ENCODE results near the gene PLEKHG3.
A peak's percentile ranks its signal among the peaks of the same experiment; 100 is the strongest.

The PLEKHG3 gene

GRCh38 chr14:64755781-64756221 is 51.6 kb downstream of the PLEKHG3 start:
- Histone ChIP-seq H3K9me3 (ENCODE audit: low read length) (no peaks in the 10 kb centered on the region), H3K27ac (ENCODE audit: low read depth, low read length) (no peak overlapping the region), H3K27me3 (ENCODE audit: control insufficient read depth in 1 of 2, insufficient read depth in 2 of 2, low read length in 2 of 2) (no peaks in the 10 kb centered on the region), H3K9ac (ENCODE audit: low read length) (no peak overlapping the region), H3K36me3 (ENCODE audit: insufficient read depth, low read length) (no peaks in the 10 kb centered on the region), H3K4me3 (ENCODE audit: low read depth in 1 of 2, low read length in 2 of 2) (no peak overlapping the region), H3K4me1 (ENCODE audit: insufficient read depth, low read length) (peaks cover 41% of the 10 kb centered on the region)

GRCh38 chr14:64756712-64757111 is 52.5 kb downstream of the PLEKHG3 start:
- Histone ChIP-seq H3K36me3 (ENCODE audit: insufficient read depth, low read length) (no peaks in the 10 kb centered on the region), H3K4me1 (ENCODE audit: insufficient read depth, low read length) (peaks cover 50% of the 10 kb centered on the region), H3K27me3 (ENCODE audit: control insufficient read depth in 1 of 2, insufficient read depth in 2 of 2, low read length in 2 of 2) (no peaks in the 10 kb centered on the region)

DNA sequence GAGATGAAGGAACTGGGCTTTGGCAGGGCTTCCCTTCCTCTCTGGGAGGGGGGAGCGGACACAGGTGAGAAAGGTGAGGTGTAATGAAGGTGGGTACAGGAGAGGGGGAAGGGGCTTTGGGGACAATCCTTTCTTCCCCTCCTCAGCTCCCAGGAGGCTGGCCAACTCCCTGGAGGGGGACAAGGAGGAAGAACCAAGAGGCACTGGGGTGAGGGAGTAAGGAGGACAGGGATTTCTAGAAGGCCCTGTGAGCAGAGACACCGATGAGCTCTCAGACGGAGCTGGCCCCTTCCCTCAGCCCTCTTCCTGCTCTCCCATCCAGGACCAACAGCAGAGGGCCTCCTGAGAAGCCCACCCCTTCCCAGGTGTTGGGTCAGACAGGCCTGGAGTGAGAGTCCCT is 53.4 kb downstream of the PLEKHG3 start:
- Histone ChIP-seq H3K9ac (ENCODE audit: low read length) (no peak overlapping the region), H3K36me3 (ENCODE audit: insufficient read depth, low read length) (no peaks in the 10 kb centered on the region), H3K4me1 (ENCODE audit: insufficient read depth, low read length) (peaks cover 59% of the 10 kb centered on the region), H3K27ac (ENCODE audit: low read depth, low read length) (peak overlapping the region; percentile 57), H3K9me3 (ENCODE audit: low read length) (no peaks in the 10 kb centered on the region), H3K27me3 (ENCODE audit: control insufficient read depth in 1 of 2, insufficient read depth in 2 of 2, low read length in 2 of 2) (no peaks in the 10 kb centered on the region), H3K4me3 (ENCODE audit: low read depth in 1 of 2, low read length in 2 of 2) (no peak overlapping the region)

More at GRCh38 chr14:64756712-64757111, 52.5 kb downstream of the PLEKHG3 start:
- no peak overlapping the region for H3K4me3 ChIP-seq (ENCODE audit: low read depth in 1 of 2, low read length in 2 of 2)
- no peak overlapping the region for H3K9ac ChIP-seq (ENCODE audit: low read length)
- H3K9me3 ChIP-seq (ENCODE audit: low read length) = no peaks in the 10 kb centered on the region
- H3K27ac ChIP-seq (ENCODE audit: low read depth, low read length) = no peak overlapping the region

DNA sequence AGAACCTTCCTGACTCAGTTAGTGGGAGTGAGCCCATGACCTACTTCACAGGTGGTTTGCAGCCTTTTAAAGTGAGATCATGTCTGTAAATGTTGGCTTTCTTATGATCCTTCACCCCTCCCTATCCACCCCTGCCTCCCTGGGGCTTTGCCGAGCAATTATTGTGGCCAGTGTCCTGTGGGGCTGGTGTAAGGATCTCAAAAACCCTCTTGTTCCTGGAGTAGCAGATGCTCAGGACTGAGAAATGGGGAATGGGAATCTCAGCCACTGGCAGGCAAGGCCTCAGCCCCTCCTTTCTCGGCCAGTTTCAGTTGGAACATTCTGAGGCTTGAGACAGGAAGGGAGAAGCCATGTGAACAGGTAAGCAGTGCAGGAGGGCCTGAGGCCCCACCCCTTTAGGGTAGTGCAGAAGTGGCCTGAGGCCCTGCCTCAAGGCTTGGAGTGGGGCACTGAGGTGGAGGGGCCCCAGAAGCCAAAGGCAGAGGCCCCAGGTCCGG is 53.8 kb downstream of the PLEKHG3 start:
- H3K27me3 ChIP-seq (ENCODE audit: control insufficient read depth in 1 of 2, insufficient read depth in 2 of 2, low read length in 2 of 2) = no peaks in the 10 kb centered on the region
- H3K4me3 ChIP-seq (ENCODE audit: low read depth in 1 of 2, low read length in 2 of 2) = no peak overlapping the region
- H3K36me3 ChIP-seq (ENCODE audit: insufficient read depth, low read length) = no peaks in the 10 kb centered on the region
- peaks cover 61% of the 10 kb centered on the region for H3K4me1 ChIP-seq (ENCODE audit: insufficient read depth, low read length)
- peak overlapping the region; percentile 57 for H3K27ac ChIP-seq (ENCODE audit: low read depth, low read length)
- H3K9me3 ChIP-seq (ENCODE audit: low read length) = no peaks in the 10 kb centered on the region
- no peak overlapping the region for H3K9ac ChIP-seq (ENCODE audit: low read length)

DNA sequence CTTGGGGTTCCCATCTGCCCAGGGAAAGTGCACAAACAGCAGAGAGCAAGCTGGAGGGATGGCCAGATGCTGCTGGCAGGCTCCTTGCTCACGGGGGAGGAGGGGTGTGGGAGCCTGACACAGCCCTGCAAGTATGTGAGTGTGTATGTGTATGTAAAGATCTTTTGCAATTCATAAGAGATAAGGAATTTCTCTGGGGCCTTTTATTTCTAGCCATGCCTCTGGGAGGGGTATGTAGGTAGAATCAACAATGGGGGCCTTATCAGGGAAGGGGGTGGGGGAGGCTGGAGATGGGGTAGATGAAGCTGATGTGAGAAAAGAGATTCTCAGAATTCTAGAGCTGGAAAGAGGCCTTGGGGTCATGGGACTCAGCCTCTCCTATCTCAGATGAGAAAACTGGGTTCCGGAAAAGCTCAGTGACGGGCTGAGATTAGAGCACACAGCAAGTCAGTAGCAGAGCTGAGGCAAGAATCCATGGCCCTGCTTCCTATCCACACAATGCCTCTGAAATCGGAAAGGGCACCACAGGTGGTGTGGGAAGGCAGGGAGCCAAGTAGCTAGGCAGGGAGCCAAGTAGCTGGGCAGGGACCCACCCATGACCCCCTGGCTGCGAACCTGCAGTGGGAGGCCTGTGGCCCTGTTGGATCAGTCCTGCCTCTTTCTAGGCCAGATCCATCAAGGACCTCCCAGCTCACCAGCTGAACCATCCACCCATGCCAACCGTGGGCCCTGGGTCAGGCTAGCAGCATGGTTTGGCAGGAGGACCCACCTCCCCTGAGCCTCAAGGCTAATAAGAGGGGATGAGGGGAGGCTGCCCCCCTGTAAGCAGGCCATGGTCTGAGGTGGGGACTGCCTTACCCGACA is 54.7 kb downstream of the PLEKHG3 start:
- Histone ChIP-seq H3K9me3 (ENCODE audit: low read length) (no peaks in the 10 kb centered on the region), H3K27me3 (ENCODE audit: control insufficient read depth in 1 of 2, insufficient read depth in 2 of 2, low read length in 2 of 2) (no peaks in the 10 kb centered on the region), H3K4me1 (ENCODE audit: insufficient read depth, low read length) (peaks cover 68% of the 10 kb centered on the region), H3K36me3 (ENCODE audit: insufficient read depth, low read length) (no peaks in the 10 kb centered on the region), H3K4me3 (ENCODE audit: low read depth in 1 of 2, low read length in 2 of 2) (no peak overlapping the region), H3K9ac (ENCODE audit: low read length) (no peak overlapping the region), H3K27ac (ENCODE audit: low read depth, low read length) (peak overlapping the region; percentile 57)

DNA sequence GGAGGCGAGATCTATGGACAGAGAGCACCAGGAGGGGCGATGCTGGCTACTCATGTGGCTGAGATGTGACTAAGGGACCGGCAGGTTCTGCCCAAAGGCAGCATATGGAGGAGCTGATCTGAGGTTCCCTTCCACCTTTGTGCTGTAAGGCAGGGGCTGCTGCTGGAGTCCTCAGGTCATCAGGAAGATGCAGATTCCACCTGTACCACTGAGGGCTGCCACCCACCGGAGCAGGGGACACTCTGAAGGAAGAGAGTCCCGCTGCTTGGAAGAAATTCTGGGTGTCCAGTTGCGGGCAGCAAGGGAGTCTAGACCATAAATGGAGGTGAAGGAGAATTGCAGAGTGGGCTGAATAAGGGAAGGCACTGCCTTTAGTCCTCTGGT is 55.3 kb downstream of the PLEKHG3 start:
- no peak overlapping the region for H3K9ac ChIP-seq (ENCODE audit: low read length)
- H3K9me3 ChIP-seq (ENCODE audit: low read length) = no peaks in the 10 kb centered on the region
- peaks cover 75% of the 10 kb centered on the region for H3K4me1 ChIP-seq (ENCODE audit: insufficient read depth, low read length)
- H3K27me3 ChIP-seq (ENCODE audit: control insufficient read depth in 1 of 2, insufficient read depth in 2 of 2, low read length in 2 of 2) = no peaks in the 10 kb centered on the region
- no peak overlapping the region for H3K27ac ChIP-seq (ENCODE audit: low read depth, low read length)
- H3K4me3 ChIP-seq (ENCODE audit: low read depth in 1 of 2, low read length in 2 of 2) = no peak overlapping the region
- H3K36me3 ChIP-seq (ENCODE audit: insufficient read depth, low read length) = no peaks in the 10 kb centered on the region

DNA sequence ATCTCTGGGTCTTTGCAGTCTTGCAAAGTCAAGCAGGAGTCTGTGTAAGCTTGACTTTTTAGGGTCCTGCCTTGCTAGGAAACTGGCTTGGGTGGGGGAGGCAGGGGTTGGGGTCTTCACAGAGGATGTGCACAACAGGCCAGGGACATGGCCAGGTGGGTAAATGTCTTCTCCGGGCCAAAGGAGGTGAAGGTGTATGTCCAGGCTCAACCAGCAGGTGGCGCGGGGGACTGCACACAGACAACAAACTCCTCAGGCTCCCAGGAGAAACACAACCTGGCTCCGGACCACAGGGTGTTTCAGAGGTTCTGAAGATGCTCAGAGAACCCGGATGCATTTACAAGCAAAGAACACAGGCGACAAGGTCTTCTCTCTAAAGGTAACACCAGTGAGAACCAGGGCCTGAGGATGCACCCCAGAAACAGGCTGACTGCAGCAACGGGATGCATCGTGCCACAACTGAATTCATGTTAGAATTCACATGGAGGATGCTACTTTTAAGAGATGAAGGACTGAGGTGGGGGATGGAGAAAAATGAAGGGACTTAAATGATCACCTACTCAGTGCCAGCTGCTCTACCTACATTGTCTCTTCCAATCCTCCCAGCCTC is 56.0 kb downstream of the PLEKHG3 start:
- Histone ChIP-seq H3K27ac (ENCODE audit: low read depth, low read length) (no peak overlapping the region), H3K4me1 (ENCODE audit: insufficient read depth, low read length) (peaks cover 74% of the 10 kb centered on the region)

DNA sequence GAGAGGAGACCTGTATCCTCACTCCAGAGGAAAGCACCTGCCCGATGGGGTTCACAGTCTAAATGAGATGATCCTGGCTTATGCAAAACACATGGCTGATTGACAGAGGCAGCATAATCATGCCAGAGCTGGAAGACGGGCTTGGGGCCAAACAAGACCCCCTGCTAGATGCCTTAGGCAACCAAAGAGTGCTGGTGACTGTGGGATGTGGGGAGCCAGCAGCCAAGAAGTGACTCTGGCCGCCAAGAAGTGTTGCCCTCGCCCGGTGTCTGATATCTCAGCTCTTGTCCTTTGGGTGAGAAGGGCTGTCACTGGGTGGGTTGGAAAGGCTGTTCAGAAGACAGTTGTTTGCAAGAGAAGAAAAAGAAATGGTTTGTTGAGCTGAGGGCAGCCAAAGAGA is 56.7 kb downstream of the PLEKHG3 start:
- Histone ChIP-seq H3K4me3 (ENCODE audit: low read depth in 1 of 2, low read length in 2 of 2) (no peak overlapping the region), H3K9me3 (ENCODE audit: low read length) (no peaks in the 10 kb centered on the region), H3K27ac (ENCODE audit: low read depth, low read length) (no peak overlapping the region), H3K27me3 (ENCODE audit: control insufficient read depth in 1 of 2, insufficient read depth in 2 of 2, low read length in 2 of 2) (no peaks in the 10 kb centered on the region), H3K36me3 (ENCODE audit: insufficient read depth, low read length) (no peaks in the 10 kb centered on the region), H3K9ac (ENCODE audit: low read length) (no peak overlapping the region), H3K4me1 (ENCODE audit: insufficient read depth, low read length) (peaks cover 68% of the 10 kb centered on the region)

More for the DNA sequence above, 56.0 kb downstream of the PLEKHG3 start:
- Histone ChIP-seq H3K9ac (ENCODE audit: low read length) (no peak overlapping the region), H3K36me3 (ENCODE audit: insufficient read depth, low read length) (no peaks in the 10 kb centered on the region), H3K9me3 (ENCODE audit: low read length) (no peaks in the 10 kb centered on the region), H3K27me3 (ENCODE audit: control insufficient read depth in 1 of 2, insufficient read depth in 2 of 2, low read length in 2 of 2) (no peaks in the 10 kb centered on the region), H3K4me3 (ENCODE audit: low read depth in 1 of 2, low read length in 2 of 2) (no peak overlapping the region)

- H3K4me3 ChIP-seq (ENCODE audit: low read depth in 1 of 2, low read length in 2 of 2) = peak overlapping the region in 1 of 2 donors; percentile 26
- H3K9ac ChIP-seq (ENCODE audit: low read length) = peak overlapping the region; percentile 27
- peak overlapping the region; percentile 73 for H3K27ac ChIP-seq (ENCODE audit: low read depth, low read length)
- no peaks in the 10 kb centered on the region for H3K27me3 ChIP-seq (ENCODE audit: control insufficient read depth in 1 of 2, insufficient read depth in 2 of 2, low read length in 2 of 2)
- no peaks in the 10 kb centered on the region for H3K36me3 ChIP-seq (ENCODE audit: insufficient read depth, low read length)
- H3K4me1 ChIP-seq (ENCODE audit: insufficient read depth, low read length) = peaks cover 65% of the 10 kb centered on the region
- H3K9me3 ChIP-seq (ENCODE audit: low read length) = no peaks in the 10 kb centered on the region
These were observed 57.3 kb downstream of the PLEKHG3 start for GRCh38 chr14:64761441-64762043.

DNA sequence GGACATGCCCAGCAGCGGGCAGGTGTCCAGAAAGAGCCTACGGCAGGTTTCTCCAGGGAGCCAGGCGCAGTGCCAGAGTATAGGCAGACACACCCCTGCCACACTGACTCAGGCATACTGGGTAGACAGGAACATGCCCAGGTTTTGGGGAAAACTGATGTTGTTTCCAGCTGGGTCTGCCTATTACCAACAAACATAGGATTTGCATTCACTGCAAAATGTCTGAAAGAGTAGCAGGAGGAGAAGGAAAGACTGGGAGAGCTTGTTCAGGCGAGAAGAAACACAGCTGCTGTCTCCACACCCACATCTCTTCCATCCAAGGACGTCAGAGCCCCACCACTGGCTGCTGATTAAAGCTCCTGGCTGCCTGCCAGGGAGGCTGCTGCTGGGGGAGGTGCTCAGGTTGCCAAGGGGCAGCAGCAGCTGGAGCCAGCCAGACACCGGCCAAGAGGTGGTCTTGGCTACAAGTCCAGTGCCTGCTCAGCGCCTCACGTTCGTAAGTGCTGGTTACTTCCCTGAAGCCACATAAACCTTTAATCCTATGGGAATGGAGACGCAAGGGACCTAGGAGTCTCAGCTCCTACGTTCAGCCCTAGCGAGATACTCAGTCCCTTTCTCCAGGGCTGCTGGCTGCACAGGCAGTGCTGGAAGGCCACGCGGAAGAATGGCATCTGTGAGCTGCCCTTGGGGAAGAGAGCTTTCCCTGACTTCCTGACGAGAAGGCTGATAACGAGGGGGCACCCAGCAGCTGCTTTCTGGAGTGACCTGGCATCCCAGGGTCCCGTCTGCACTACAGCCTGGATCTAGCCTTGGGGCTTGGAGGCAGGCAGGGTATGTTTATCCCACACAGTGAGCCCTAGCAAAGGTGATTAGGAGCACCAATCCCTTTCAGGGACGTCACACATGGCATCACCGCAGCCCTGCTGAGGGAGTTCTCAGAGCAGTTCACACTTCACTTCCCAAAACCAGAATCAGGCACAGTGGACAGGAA is 58.1 kb downstream of the PLEKHG3 start:
- H3K4me3 ChIP-seq (ENCODE audit: low read depth in 1 of 2, low read length in 2 of 2) = peak overlapping the region in 1 of 2 donors; percentile 26
- peak overlapping the region; percentile 73 for H3K27ac ChIP-seq (ENCODE audit: low read depth, low read length)
- no peaks in the 10 kb centered on the region for H3K36me3 ChIP-seq (ENCODE audit: insufficient read depth, low read length)
- no peaks in the 10 kb centered on the region for H3K9me3 ChIP-seq (ENCODE audit: low read length)
- no peaks in the 10 kb centered on the region for H3K27me3 ChIP-seq (ENCODE audit: control insufficient read depth in 1 of 2, insufficient read depth in 2 of 2, low read length in 2 of 2)
- H3K4me1 ChIP-seq (ENCODE audit: insufficient read depth, low read length) = peaks cover 57% of the 10 kb centered on the region
- H3K9ac ChIP-seq (ENCODE audit: low read length) = peak overlapping the region; percentile 27

All from muscle layer of colon (tissue), 2 donors.